ENCODE results near the gene PIGU. TPM values are rescaled to one million over a fixed set of nuclear protein-coding genes. Genes with fewer than 3 reads are reported as not detected.
"Not testable (repeated sequence)": the region's sequence is repeated elsewhere in the genome, so short reads cannot be mapped to it uniquely, and the experiment has no call there.

The PIGU gene
- total and polyA plus RNA-seq, 4 donors: 6.4 to 10.0 (median 7.2) TPM

- Histone ChIP-seq H3K9ac (ENCODE audit: low read depth in 1 of 2, low read length in 2 of 2) (peak overlapping the region; percentile 5 to 42), H3K27ac (ENCODE audit: low read depth in 1 of 2, low read length in 2 of 2) (peak overlapping the region; percentile 88 to 92), H3K4me1 (ENCODE audit: control insufficient read depth in 4 of 4, insufficient read depth in 4 of 4, low read length in 3 of 4) (peaks cover 12 to 52% (median 37%) of the 10 kb centered on the region in 4 donors), H3K4me3 (ENCODE audit: low read depth in 1 of 3, low read length in 3 of 3) (peak overlapping the region; percentile 84 to 88 (median 85)), H3K27me3 (ENCODE audit: control insufficient read depth in 4 of 4, insufficient read depth in 4 of 4, low read length in 3 of 4) (no peaks in the 10 kb centered on the region), H3K36me3 (ENCODE audit: control insufficient read depth in 4 of 4, insufficient read depth in 3 of 4, low read depth in 1 of 4, low read length in 3 of 4) (peaks cover 0 to 6% (median 4%) of the 10 kb centered on the region in 4 donors), H3K9me3 (ENCODE audit: control insufficient read depth in 4 of 4, low read length in 3 of 4) (no peaks in the 10 kb centered on the region)
- TF ChIP-seq JUND (IDR thresholded peaks at IDR 0.05): no peak
- no peak for TF ChIP-seq EGR1 (IDR thresholded peaks at IDR 0.05; ENCODE audit: low read depth in 2 of 2)
- TF ChIP-seq FOXA2 (IDR thresholded peaks at IDR 0.05): no peak
- no peak for TF ChIP-seq NR2F2 (IDR thresholded peaks at IDR 0.05)
- WGBS: 29% methylated on average over 19 of the region's 19 CpGs
- no peak for DNase-seq (ENCODE audit: low spot score)
Measured at GRCh38 chr20:34514897-34515483, 161.9 kb downstream of the PIGU start.

GRCh38 chr20:34514034-34514433, 162.9 kb downstream of the PIGU start:
- 83% methylated on average over 17 of the region's 17 CpGs for whole genome bisulfite sequencing
- H3K27ac ChIP-seq (ENCODE audit: low read depth in 1 of 2, low read length in 2 of 2); H3K4me3 ChIP-seq (ENCODE audit: low read depth in 1 of 3, low read length in 3 of 3); H3K36me3 ChIP-seq (ENCODE audit: control insufficient read depth in 4 of 4, insufficient read depth in 3 of 4, low read depth in 1 of 4, low read length in 3 of 4); H3K9me3 ChIP-seq (ENCODE audit: control insufficient read depth in 4 of 4, low read length in 3 of 4); H3K9ac ChIP-seq (ENCODE audit: low read depth in 1 of 2, low read length in 2 of 2); DNase-seq (ENCODE audit: low spot score); H3K27me3 ChIP-seq (ENCODE audit: control insufficient read depth in 4 of 4, insufficient read depth in 4 of 4, low read length in 3 of 4): not testable (repeated sequence)
- H3K4me1 ChIP-seq (ENCODE audit: control insufficient read depth in 4 of 4, insufficient read depth in 4 of 4, low read length in 3 of 4): peaks cover 12 to 52% (median 37%) of the 10 kb centered on the region in 4 donors

- TF ChIP-seq RXRA (IDR thresholded peaks at IDR 0.05) (no peak), ATF3 (IDR thresholded peaks at IDR 0.05) (no peak), JUND (IDR thresholded peaks at IDR 0.05) (no peak), GABPA (IDR thresholded peaks at IDR 0.05 in 1 of 2, conservative IDR thresholded peaks at IDR 0.05 in 1 of 2) (no peak), RAD21 (IDR thresholded peaks at IDR 0.05) (no peak), EGR1 (IDR thresholded peaks at IDR 0.05; ENCODE audit: low read depth in 2 of 2) (no peak), HNF4A (conservative IDR thresholded peaks at IDR 0.05) (no peak), SP1 (IDR thresholded peaks at IDR 0.05) (no peak)
- TF ChIP-seq, protein P1, sequence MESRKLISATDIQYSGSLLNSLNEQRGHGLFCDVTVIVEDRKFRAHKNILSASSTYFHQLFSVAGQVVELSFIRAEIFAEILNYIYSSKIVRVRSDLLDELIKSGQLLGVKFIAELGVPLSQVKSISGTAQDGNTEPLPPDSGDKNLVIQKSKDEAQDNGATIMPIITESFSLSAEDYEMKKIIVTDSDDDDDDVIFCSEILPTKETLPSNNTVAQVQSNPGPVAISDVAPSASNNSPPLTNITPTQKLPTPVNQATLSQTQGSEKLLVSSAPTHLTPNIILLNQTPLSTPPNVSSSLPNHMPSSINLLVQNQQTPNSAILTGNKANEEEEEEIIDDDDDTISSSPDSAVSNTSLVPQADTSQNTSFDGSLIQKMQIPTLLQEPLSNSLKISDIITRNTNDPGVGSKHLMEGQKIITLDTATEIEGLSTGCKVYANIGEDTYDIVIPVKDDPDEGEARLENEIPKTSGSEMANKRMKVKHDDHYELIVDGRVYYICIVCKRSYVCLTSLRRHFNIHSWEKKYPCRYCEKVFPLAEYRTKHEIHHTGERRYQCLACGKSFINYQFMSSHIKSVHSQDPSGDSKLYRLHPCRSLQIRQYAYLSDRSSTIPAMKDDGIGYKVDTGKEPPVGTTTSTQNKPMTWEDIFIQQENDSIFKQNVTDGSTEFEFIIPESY (IDR thresholded peaks at IDR 0.05): no peak
- TF ChIP-seq, protein P2, sequence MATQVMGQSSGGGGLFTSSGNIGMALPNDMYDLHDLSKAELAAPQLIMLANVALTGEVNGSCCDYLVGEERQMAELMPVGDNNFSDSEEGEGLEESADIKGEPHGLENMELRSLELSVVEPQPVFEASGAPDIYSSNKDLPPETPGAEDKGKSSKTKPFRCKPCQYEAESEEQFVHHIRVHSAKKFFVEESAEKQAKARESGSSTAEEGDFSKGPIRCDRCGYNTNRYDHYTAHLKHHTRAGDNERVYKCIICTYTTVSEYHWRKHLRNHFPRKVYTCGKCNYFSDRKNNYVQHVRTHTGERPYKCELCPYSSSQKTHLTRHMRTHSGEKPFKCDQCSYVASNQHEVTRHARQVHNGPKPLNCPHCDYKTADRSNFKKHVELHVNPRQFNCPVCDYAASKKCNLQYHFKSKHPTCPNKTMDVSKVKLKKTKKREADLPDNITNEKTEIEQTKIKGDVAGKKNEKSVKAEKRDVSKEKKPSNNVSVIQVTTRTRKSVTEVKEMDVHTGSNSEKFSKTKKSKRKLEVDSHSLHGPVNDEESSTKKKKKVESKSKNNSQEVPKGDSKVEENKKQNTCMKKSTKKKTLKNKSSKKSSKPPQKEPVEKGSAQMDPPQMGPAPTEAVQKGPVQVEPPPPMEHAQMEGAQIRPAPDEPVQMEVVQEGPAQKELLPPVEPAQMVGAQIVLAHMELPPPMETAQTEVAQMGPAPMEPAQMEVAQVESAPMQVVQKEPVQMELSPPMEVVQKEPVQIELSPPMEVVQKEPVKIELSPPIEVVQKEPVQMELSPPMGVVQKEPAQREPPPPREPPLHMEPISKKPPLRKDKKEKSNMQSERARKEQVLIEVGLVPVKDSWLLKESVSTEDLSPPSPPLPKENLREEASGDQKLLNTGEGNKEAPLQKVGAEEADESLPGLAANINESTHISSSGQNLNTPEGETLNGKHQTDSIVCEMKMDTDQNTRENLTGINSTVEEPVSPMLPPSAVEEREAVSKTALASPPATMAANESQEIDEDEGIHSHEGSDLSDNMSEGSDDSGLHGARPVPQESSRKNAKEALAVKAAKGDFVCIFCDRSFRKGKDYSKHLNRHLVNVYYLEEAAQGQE (IDR thresholded peaks at IDR 0.05): no peak
- Histone ChIP-seq H3K9me3 (ENCODE audit: control insufficient read depth in 4 of 4, low read length in 3 of 4) (no peaks in the 10 kb centered on the region), H3K27me3 (ENCODE audit: control insufficient read depth in 4 of 4, insufficient read depth in 4 of 4, low read length in 3 of 4) (no peaks in the 10 kb centered on the region), H3K4me3 (ENCODE audit: low read depth in 1 of 3, low read length in 3 of 3) (no peak overlapping the region), H3K36me3 (ENCODE audit: control insufficient read depth in 4 of 4, insufficient read depth in 3 of 4, low read depth in 1 of 4, low read length in 3 of 4) (peaks cover 4 to 18% (median 8%) of the 10 kb centered on the region in 4 donors), H3K27ac (ENCODE audit: low read depth in 1 of 2, low read length in 2 of 2) (peak overlapping the region in 1 of 2 donors; percentile 7), H3K9ac (ENCODE audit: low read depth in 1 of 2, low read length in 2 of 2) (no peak overlapping the region), H3K4me1 (ENCODE audit: control insufficient read depth in 4 of 4, insufficient read depth in 4 of 4, low read length in 3 of 4) (peaks cover 12 to 52% (median 37%) of the 10 kb centered on the region in 4 donors)
- DNase-seq (ENCODE audit: low spot score): no peak
Measured at GRCh38 chr20:34512955-34513419, 163.9 kb downstream of the PIGU start.
